CD4-positive, CD25-positive, alpha-beta regulatory T cell (primary cell): ENCODE results near the gene RFESD. TPM values are rescaled to one million over a fixed set of nuclear protein-coding genes. Genes with fewer than 3 reads are reported as not detected.
"Not testable (repeated sequence)": the region's sequence is repeated elsewhere in the genome, so short reads cannot be mapped to it uniquely, and the experiment has no call there.

ENCODE experiments used
- ATAC-seq, 2 donors: fragments of 150-1000 bp; cut with Tn5 transposase; one replicate each; pipeline ENCODE4 v1.10.0; 2021; ENCODE audit warnings: low read depth in 2 of 2, moderate number of reproducible peaks in 2 of 2, moderate library complexity in 1 of 2
- DNase-seq, 3 donors: peaks; one replicate each; pipeline versions ENCODE4 v3.0.0 to v3.0.0-alpha.2; 2012 to 2022; ENCODE audit warnings: mixed read lengths in 1 of 3
- H3K27ac ChIP-seq: one replicate; pipeline ENCODE4 v1.7.0; 2013; ENCODE audit warnings: mild to moderate bottlenecking, low read length; ENCODE audit not compliant: insufficient read depth, poor library complexity, severe bottlenecking
- H3K27me3 ChIP-seq: one replicate; pipeline ENCODE4 v1.7.0; 2013; ENCODE audit warnings: low read length; ENCODE audit not compliant: control insufficient read depth, insufficient read depth
- H3K36me3 ChIP-seq: one replicate; pipeline ENCODE4 v1.7.0; 2013; ENCODE audit warnings: mild to moderate bottlenecking, low read length, moderate library complexity; ENCODE audit not compliant: control insufficient read depth, insufficient read depth
- H3K4me1 ChIP-seq: 2 replicates; pipeline ENCODE4 v1.7.0; 2013; ENCODE audit warnings: mild to moderate bottlenecking, low read length; ENCODE audit not compliant: insufficient read depth, control insufficient read depth, poor library complexity, severe bottlenecking
- H3K4me3 ChIP-seq: one replicate; pipeline ENCODE4 v1.7.0; 2013; ENCODE audit warnings: low read depth, mild to moderate bottlenecking, low read length, moderate library complexity
- H3K9me3 ChIP-seq, 2 experiments: 1 replicate in 1 of 2; 2 replicates in 1 of 2; pipeline ENCODE4 v1.7.0; 2013; ENCODE audit warnings: low read length in 2 of 2, mild to moderate bottlenecking in 1 of 2, moderate library complexity in 1 of 2; ENCODE audit not compliant: control insufficient read depth in 2 of 2
- H3K27ac Mint-ChIP-seq, 3 donors: one replicate each; pipeline ENCODE4 v1.8.0; 2020 to 2022; ENCODE audit warnings: mild to moderate bottlenecking in 3 of 3, mixed read lengths in 3 of 3, moderate library complexity in 2 of 3
- H3K27me3 Mint-ChIP-seq: one replicate; pipeline ENCODE4 v1.8.0; 2022; ENCODE audit warnings: mild to moderate bottlenecking, mixed read lengths
- H3K36me3 Mint-ChIP-seq: one replicate; pipeline ENCODE4 v1.8.0; 2020; ENCODE audit warnings: mixed read lengths
- H3K4me1 Mint-ChIP-seq, 4 donors: one replicate each; pipeline ENCODE4 v1.8.0; 2020 to 2022; ENCODE audit warnings: mixed read lengths in 4 of 4, mild to moderate bottlenecking in 1 of 4
- H3K4me3 Mint-ChIP-seq, 4 donors: one replicate each; pipeline ENCODE4 v1.8.0; 2020 to 2022; ENCODE audit warnings: mild to moderate bottlenecking in 4 of 4, mixed read lengths in 4 of 4, moderate library complexity in 3 of 4
- H3K9me3 Mint-ChIP-seq, 7 donors: one replicate each; pipeline ENCODE4 v1.8.0; 2020 to 2022; ENCODE audit warnings: mixed read lengths in 7 of 7, mild to moderate bottlenecking in 3 of 7, moderate library complexity in 2 of 7
- polyA plus RNA-seq, 4 donors: library from polyadenylated mRNA; unstranded; fragments of 300-500 nt; fragmentation: Illumina TruSeq; gene quantifications; one replicate each; pipeline ENCODE4 v1.2.3, GENCODE V29; 2021
- total RNA-seq: library from RNA; stranded (reverse); gene quantifications from one replicate; pipeline ENCODE4 v1.2.3, GENCODE V29; 2022

Gene RFESD
- total and polyA plus RNA-seq, 5 donors from 2014 or later: 2.2 to 12.1 (median 10.0) TPM

DNA sequence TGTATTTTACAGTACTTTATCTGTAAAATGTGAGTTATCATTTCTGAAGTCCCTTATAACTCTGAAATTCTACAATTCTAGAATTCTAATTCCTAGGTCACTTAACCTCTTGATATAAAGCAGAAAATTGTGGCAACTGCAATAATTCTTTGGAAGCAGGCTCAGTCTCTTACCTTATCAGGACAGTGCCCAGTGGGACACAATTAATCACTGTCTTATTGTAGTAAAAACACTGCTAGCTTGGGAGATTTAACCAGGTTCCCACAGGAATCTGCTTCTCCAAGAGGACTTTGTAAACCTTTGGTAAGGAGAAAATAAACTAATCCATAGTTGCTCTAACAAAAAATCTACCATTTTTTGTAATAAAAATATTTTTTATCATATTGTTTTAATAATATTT, 54.5 kb downstream of the RFESD start:
- H3K4me1 ChIP-seq: no peaks in the 10 kb centered on the region
- Mint-ChIP-seq H3K27me3 (peaks cover 51% of the 10 kb centered on the region), H3K27ac (no peak overlapping the region), H3K36me3 (no peaks in the 10 kb centered on the region), H3K4me3 (no peak overlapping the region), H3K9me3 (peaks cover 0 to 4% (median 0%) of the 10 kb centered on the region in 7 donors), H3K4me1 (no peaks in the 10 kb centered on the region)
- H3K27me3 ChIP-seq: peaks cover 25% of the 10 kb centered on the region
- DNase-seq (no peak), ATAC-seq (no peak)
- no peaks in the 10 kb centered on the region for H3K36me3 ChIP-seq
- H3K9me3 ChIP-seq: no peaks in the 10 kb centered on the region
- H3K4me3 ChIP-seq: no peak overlapping the region
- no peak overlapping the region for H3K27ac ChIP-seq

DNA sequence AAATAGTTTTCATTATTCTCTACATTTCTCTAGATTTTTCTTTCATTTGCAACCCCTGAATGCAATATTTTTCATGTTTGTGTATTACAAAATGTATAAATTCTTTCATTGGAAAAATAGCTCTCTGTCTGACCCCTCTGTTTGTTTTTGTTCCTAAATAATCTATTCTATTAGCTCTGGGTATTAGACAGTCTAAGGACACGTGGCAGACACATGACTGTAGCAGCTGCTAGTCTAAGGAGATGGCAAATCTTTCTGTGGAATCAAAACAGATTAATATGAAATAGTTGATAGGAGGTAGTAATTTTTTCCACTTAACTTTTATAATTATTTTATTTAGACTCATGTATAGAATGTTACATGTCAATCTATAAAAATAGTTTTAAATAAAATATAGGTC, 57.6 kb downstream of the RFESD start:
- peaks cover 0 to 2% (median 0%) of the 10 kb centered on the region in 7 donors for H3K9me3 Mint-ChIP-seq
- H3K4me3 Mint-ChIP-seq: no peak overlapping the region
- Histone ChIP-seq H3K27me3 (peaks cover 13% of the 10 kb centered on the region), H3K4me3 (no peak overlapping the region), H3K9me3 (no peaks in the 10 kb centered on the region), H3K27ac (no peak overlapping the region), H3K36me3 (no peaks in the 10 kb centered on the region), H3K4me1 (no peaks in the 10 kb centered on the region)
- no peaks in the 10 kb centered on the region for H3K36me3 Mint-ChIP-seq
- ATAC-seq (no peak), DNase-seq (no peak)
- no peak overlapping the region for H3K27ac Mint-ChIP-seq
- H3K27me3 Mint-ChIP-seq: peaks cover 47% of the 10 kb centered on the region
- H3K4me1 Mint-ChIP-seq: no peaks in the 10 kb centered on the region

DNA sequence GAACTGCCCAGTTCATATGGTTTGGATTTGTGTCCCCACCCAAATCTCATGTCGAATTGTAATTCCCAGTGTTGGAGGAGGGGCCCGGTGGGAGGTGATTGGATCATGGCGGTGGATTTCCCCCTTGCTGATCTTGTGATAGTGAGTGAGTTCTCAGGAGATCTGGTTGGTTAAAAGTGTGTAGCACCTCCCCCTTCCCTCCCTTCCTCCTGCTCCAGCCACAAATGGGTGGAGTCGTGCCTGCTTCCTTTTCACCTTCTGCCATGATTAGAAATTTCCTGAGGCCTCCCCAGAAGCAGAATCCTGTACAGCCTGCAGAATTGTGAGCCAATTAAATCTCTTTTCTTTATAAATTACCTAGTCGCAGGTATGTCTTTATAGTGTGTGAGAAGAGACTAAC, 59.6 kb downstream of the RFESD start:
- H3K36me3 ChIP-seq, H3K4me3 Mint-ChIP-seq, H3K27me3 ChIP-seq, ATAC-seq, DNase-seq, H3K9me3 Mint-ChIP-seq, H3K9me3 ChIP-seq, H3K4me3 ChIP-seq, H3K4me1 ChIP-seq, H3K4me1 Mint-ChIP-seq, H3K36me3 Mint-ChIP-seq, H3K27ac ChIP-seq, H3K27ac Mint-ChIP-seq: not testable (repeated sequence)
- H3K27me3 Mint-ChIP-seq: peaks cover 34% of the 10 kb centered on the region

DNA sequence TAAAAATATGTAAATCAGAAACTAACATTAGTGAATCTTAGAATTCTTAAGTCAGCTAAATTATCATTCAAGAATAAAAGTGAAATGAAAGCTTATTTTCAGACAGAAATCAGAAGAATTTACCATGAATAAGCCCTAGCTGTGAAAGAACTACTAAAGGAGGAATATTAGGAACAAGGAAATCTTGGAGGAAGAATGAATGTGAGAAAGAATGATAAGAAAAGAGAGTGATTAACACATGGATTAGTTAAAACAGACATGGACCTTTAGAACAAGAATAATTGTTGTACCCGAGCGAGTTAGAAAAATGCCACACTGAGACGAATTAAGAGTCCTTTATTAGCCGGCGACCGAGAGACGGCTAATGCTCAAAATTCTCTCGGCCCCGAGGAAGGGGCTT, 60.5 kb downstream of the RFESD start:
- no peaks in the 10 kb centered on the region for H3K36me3 Mint-ChIP-seq
- H3K27me3 Mint-ChIP-seq: peaks cover 32% of the 10 kb centered on the region
- Histone ChIP-seq H3K9me3 (no peaks in the 10 kb centered on the region), H3K4me3 (no peak overlapping the region), H3K4me1 (no peaks in the 10 kb centered on the region), H3K27ac (no peak overlapping the region), H3K27me3 (peaks cover 3% of the 10 kb centered on the region), H3K36me3 (no peaks in the 10 kb centered on the region)
- ATAC-seq: no peak
- H3K9me3 Mint-ChIP-seq: no peaks in the 10 kb centered on the region
- no peak overlapping the region for H3K27ac Mint-ChIP-seq
- DNase-seq: no peak
- H3K4me1 Mint-ChIP-seq: no peaks in the 10 kb centered on the region
- no peak overlapping the region for H3K4me3 Mint-ChIP-seq

Other genes with a start within 250 kb of the RFESD start
- gene SKIC3, start 91.8 kb upstream of the RFESD start, total RNA-seq: 67.1 TPM
- 10 to 100 TPM; 30.0 to 39.9 (median 32.7) TPM for gene SKIC3, start 91.8 kb upstream of the RFESD start, polyA plus RNA-seq
- gene ARSK, start 91.7 kb upstream of the RFESD start, total RNA-seq: 3.8 TPM
- gene ARSK, start 91.7 kb upstream of the RFESD start, polyA plus RNA-seq: 10 to 100 TPM in 1 of 4 donors, 1 to 10 TPM in 3; 9.4 to 10.8 (median 9.6) TPM
- gene GPR150, start 26.7 kb upstream of the RFESD start, total RNA-seq: 0.37 TPM
- under 1 TPM; 0.19 to 0.77 (median 0.65) TPM for gene GPR150, start 26.7 kb upstream of the RFESD start, polyA plus RNA-seq
- gene SPATA9, start 36.2 kb downstream of the RFESD start, total RNA-seq: not detected
- gene SPATA9, start 36.2 kb downstream of the RFESD start, polyA plus RNA-seq: under 1 TPM in 1 of 4 donors, not detected in 3; 0.28 TPM
- gene RHOBTB3, start 84.6 kb downstream of the RFESD start, total RNA-seq: 2.4 TPM
- 1 to 10 TPM; 1.4 to 2.8 (median 2.7) TPM for gene RHOBTB3, start 84.6 kb downstream of the RFESD start, polyA plus RNA-seq
- 82.9 TPM for gene GLRX, start 175.9 kb downstream of the RFESD start, total RNA-seq
- 100 to 1,000 TPM; 319 to 399 (median 348) TPM for gene GLRX, start 175.9 kb downstream of the RFESD start, polyA plus RNA-seq